Thymus (tissue), 11 donors: ENCODE results near the gene HTR1B. TPM values are rescaled to one million over a fixed set of nuclear protein-coding genes. Genes with fewer than 3 reads are reported as not detected.

ENCODE experiments used
- DNase-seq, 9 donors: peaks; one replicate each; pipeline ENCODE4 v3.0.0-alpha.2; 2013; ENCODE audit warnings: low spot score in 9 of 9, low read depth in 6 of 9, missing footprints in 1 of 9
- H3K27ac ChIP-seq, 2 donors: one replicate each; pipeline ENCODE4 v1.5.1; 2013; ENCODE audit warnings: control low read depth in 1 of 2, low read depth in 1 of 2, low read length in 1 of 2, mild to moderate bottlenecking in 1 of 2, moderate library complexity in 1 of 2
- H3K27me3 ChIP-seq, 2 donors: one replicate each; pipeline ENCODE4 v1.5.1; 2013; ENCODE audit warnings: low read length in 1 of 2; ENCODE audit not compliant: control insufficient read depth in 2 of 2, insufficient read depth in 1 of 2
- H3K36me3 ChIP-seq, 2 donors: one replicate each; pipeline ENCODE4 v1.5.1; 2013; ENCODE audit warnings: low read length in 1 of 2, mild to moderate bottlenecking in 1 of 2, moderate library complexity in 1 of 2; ENCODE audit not compliant: control insufficient read depth in 2 of 2, insufficient read depth in 2 of 2
- H3K4me1 ChIP-seq, 2 donors: one replicate each; pipeline ENCODE4 v1.5.1; 2013; ENCODE audit warnings: low read length in 2 of 2; ENCODE audit not compliant: control insufficient read depth in 2 of 2, insufficient read depth in 2 of 2
- H3K4me3 ChIP-seq, 2 donors: one replicate each; pipeline ENCODE4 v1.5.1; 2013; ENCODE audit warnings: low read length in 2 of 2, control low read depth in 1 of 2, mild to moderate bottlenecking in 1 of 2
- H3K9me3 ChIP-seq, 2 donors: one replicate each; pipeline ENCODE4 v1.5.1; 2013; ENCODE audit warnings: low read length in 1 of 2, mild to moderate bottlenecking in 1 of 2; ENCODE audit not compliant: control insufficient read depth in 2 of 2, insufficient read depth in 1 of 2
- WGBS: extraction: QIAGEN DNeasy Blood & Tissue Kit; methylation state at CpG from one replicate; pipeline ENCODE4 v1.1.7; 2013; 5-methylcytosine and 5-hydroxymethylcytosine counted together
- polyA plus RNA-seq: library from polyadenylated mRNA; stranded (reverse); fragments of 200-250 nt; gene quantifications from one replicate; pipeline ENCODE4 v1.2.3, GENCODE V29; 2013
- total RNA-seq: library from RNA; stranded (reverse); fragments of 120-200 nt; gene quantifications from one replicate; pipeline ENCODE4 v1.2.4, GENCODE V29; 2013
- donor health status: healthy.

Gene HTR1B
- total and polyA plus RNA-seq, 2 donors, result 0.09 TPM; not detected in 1

DNA sequence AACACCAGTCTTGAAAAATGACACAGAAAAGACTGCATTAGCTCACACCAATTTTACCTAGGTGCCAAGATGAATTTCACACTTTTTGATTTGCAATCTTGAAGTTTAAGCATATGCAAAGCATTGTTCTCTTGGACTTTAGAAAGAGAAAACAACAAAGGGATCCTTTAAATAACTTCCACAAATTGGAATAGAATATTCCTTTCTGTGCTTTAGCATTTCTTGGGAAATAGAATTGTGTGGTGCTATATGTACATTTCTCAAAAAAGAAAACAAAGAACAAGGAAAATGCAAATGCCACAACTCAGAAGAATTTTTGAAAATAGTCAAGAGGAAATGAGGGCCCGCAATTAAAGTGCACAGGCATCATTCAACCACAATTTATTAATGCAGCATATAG is 17.0 kb downstream of the HTR1B start:
- no peak for DNase-seq
- Histone ChIP-seq H3K27ac (no peak overlapping the region), H3K4me3 (no peak overlapping the region), H3K36me3 (no peaks in the 10 kb centered on the region), H3K4me1 (no peaks in the 10 kb centered on the region), H3K9me3 (no peaks in the 10 kb centered on the region), H3K27me3 (no peaks in the 10 kb centered on the region)
- 95% methylated on average over 1 of the region's 1 CpG for WGBS

DNA sequence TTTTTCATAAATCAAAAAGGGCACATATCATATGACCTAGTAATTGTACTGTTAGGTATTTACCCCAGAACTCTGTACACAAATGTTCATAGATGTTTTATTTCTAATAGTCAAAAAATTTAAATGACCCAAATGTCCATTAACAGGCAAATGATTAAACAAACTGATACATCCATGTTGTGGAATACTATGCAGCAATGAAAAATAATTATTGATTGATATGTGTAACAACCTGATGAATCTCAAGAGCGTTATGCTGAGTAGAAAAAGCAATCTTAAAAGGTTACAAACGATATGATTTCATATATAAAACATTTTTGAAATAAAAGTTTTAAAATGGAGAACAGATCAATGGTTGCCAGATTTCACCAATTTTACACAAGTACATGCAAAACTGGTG is 18.1 kb downstream of the HTR1B start:
- Histone ChIP-seq H3K27me3 (no peaks in the 10 kb centered on the region), H3K36me3 (no peaks in the 10 kb centered on the region), H3K27ac (no peak overlapping the region), H3K4me1 (no peaks in the 10 kb centered on the region), H3K9me3 (no peaks in the 10 kb centered on the region), H3K4me3 (no peak overlapping the region)
- 69% methylated on average over 2 of the region's 2 CpGs for WGBS
- DNase-seq, result no peak

DNA sequence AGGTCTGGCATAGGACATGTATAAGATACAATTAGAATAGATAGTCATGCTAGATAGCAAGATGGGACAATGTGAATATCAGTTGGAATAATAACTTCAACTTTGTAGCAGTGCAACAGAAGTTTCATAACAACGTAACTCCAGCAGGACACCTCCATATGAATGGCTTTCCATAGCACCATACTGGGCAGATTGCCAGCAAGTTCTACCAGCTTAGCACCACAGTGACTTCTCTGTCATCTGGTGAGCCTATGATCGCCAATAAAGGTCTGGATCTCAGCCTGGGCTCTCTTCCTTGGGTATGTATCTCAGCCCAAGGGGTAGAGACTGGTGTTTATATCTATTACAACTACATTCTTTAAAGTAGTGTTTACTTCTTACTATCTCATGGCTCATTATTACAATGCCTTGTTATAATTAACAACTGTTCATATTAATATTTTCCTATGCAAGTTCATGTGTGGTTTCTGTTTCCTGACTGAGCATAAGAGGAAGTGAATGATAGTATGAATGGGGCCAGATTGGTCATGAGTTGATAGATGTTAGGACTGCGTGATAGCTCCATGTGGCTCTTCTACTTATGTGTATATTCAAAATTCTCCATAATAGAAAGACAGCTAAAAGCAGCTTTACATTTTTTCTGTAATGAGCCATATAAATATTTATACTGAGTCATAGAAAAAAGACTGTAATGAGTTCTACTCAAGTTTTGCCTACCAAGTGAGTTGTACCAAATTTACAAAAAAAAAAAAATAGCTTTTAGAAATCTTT is 22.9 kb downstream of the HTR1B start:
- no peak for DNase-seq
- H3K4me1 ChIP-seq, result no peaks in the 10 kb centered on the region
- no peaks in the 10 kb centered on the region for H3K9me3 ChIP-seq
- H3K27ac ChIP-seq, result no peak overlapping the region
- H3K4me3 ChIP-seq, result no peak overlapping the region
- WGBS, result 70% methylated on average over 3 of the region's 3 CpGs
- no peaks in the 10 kb centered on the region for H3K36me3 ChIP-seq
- no peaks in the 10 kb centered on the region for H3K27me3 ChIP-seq

DNA sequence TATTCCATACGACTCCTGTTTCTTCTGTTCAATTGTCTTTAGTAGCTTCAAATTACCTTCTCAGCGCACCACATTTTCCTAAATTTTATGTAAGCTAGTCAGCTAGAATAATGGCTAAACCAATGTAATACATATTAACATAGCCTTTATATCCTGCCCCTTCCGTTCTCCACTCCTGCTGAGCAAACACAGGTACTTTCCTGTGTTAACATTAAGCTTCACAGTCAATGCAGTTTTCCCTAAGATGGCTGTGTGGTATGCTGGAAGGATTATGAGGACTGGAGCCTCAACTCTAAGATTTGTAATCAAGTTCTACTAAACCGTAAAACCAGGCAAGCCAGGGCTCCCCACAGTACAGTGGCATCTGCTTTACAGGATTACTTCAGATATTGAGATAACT is 29.4 kb downstream of the HTR1B start:
- H3K9me3 ChIP-seq, result no peaks in the 10 kb centered on the region
- H3K4me1 ChIP-seq, result no peaks in the 10 kb centered on the region
- H3K27me3 ChIP-seq, result no peaks in the 10 kb centered on the region
- WGBS, result 90% methylated on average over 4 of the region's 4 CpGs
- no peaks in the 10 kb centered on the region for H3K36me3 ChIP-seq
- H3K27ac ChIP-seq, result no peak overlapping the region
- no peak for DNase-seq
- H3K4me3 ChIP-seq, result no peak overlapping the region

DNA sequence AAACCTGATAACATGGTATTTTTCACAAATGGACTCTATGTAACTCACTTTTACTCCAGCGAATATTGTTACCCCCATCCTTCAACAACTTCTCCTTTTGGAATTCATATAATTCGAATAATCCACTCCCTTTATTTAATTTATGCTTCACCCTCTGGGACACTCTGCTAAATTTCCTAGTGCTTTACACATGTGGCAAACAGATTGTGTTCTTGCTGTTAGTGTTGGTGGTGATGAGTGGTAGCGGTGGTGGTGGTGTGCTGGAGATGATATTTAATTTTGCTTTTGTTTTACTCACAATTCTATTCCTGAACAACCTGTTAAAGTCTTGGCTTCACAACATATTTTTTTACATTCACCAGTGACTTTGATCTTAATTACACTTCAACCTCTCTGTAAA is 32.8 kb downstream of the HTR1B start:
- Histone ChIP-seq H3K36me3 (no peaks in the 10 kb centered on the region), H3K4me3 (no peak overlapping the region), H3K9me3 (no peaks in the 10 kb centered on the region), H3K4me1 (no peaks in the 10 kb centered on the region), H3K27me3 (no peaks in the 10 kb centered on the region), H3K27ac (no peak overlapping the region)
- 92% methylated on average over 3 of the region's 3 CpGs for WGBS
- no peak for DNase-seq

DNA sequence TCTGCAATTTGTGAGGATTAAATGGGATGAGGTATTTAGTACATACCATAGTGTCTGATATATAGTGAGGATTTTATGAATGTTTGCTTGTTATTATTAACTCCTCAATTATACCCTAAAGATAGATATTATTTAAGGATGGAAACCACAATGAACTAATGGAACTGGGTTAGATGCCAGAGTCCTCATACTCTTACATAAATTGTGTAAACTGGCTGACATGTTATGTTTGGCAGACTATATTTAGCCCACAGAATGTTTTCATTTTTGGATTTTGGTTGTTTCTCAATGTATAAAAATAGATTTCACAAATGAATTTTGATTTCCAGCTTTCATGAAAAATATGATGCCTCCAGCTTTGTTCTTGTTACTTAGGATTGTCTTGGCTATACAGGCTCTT is 37.6 kb downstream of the HTR1B start:
- Histone ChIP-seq H3K4me3 (no peak overlapping the region), H3K27me3 (no peaks in the 10 kb centered on the region), H3K4me1 (no peaks in the 10 kb centered on the region), H3K36me3 (no peaks in the 10 kb centered on the region), H3K9me3 (no peaks in the 10 kb centered on the region), H3K27ac (no peak overlapping the region)
- DNase-seq, result no peak

DNA sequence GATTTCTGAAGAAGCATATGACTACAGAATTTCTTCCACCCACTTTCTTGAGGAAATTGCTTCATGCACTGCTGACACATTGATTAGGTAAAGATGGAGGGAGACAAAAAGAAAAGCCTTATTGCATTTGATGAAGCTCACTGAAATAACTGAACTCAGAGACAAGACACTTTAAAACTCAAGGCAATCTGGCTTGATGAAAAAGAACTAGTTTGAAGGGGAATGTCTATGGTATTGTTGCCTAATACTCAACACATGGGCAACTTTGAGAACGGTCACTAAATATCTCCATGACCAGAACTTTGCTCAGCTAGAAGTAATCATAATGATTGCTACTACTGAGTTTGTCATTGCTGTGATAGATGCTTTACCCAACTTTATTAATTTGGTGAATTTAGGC is 38.1 kb downstream of the HTR1B start:
- no peaks in the 10 kb centered on the region for H3K36me3 ChIP-seq
- H3K27me3 ChIP-seq, result no peaks in the 10 kb centered on the region
- H3K27ac ChIP-seq, result no peak overlapping the region
- no peak overlapping the region for H3K4me3 ChIP-seq
- 0% methylated on average over 1 of the region's 1 CpG for WGBS
- no peak for DNase-seq
- H3K4me1 ChIP-seq, result no peaks in the 10 kb centered on the region
- no peaks in the 10 kb centered on the region for H3K9me3 ChIP-seq

DNA sequence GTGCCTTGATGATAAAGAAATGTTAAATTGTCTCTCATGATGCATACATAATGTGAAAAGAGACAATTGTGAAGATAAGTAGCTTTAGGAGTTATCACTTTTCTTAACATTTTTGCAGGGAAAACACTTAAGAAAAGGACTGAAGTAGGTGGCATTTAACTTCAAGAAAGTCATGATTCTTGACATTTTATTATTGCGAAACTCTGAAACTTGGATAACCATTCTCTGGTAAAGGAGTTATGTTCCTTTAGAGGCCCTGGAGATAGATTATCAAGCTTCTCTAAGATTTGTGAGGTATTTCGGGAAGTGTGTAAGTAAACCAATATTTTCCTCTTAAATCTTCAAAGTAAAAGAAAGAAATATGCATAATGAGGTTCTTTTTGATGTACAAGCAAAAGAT is 38.5 kb downstream of the HTR1B start:
- Histone ChIP-seq H3K4me3 (no peak overlapping the region), H3K9me3 (no peaks in the 10 kb centered on the region), H3K4me1 (no peaks in the 10 kb centered on the region), H3K27ac (no peak overlapping the region), H3K27me3 (no peaks in the 10 kb centered on the region), H3K36me3 (no peaks in the 10 kb centered on the region)
- DNase-seq, result no peak
- 95% methylated on average over 2 of the region's 2 CpGs for WGBS

DNA sequence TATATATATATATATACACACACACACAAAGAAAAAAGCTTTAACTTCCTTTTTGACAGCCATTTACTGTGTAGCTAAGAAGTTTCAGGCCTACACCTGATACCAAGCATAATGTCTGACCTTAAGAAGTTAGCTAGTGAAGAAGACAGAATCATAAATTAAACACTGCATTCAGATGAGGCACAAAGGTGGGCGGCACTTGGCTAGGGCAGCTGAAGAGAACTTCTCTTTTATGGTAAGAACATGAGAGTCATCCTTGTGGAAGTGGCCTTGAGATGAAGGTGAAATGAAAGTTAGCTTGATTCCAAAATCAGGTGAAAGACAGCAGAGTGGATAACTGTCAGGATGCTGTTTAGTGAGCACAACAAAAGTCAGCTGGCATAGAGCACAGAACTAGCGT is 46.5 kb downstream of the HTR1B start:
- H3K27ac ChIP-seq, result no peak overlapping the region
- no peak for DNase-seq
- no peaks in the 10 kb centered on the region for H3K9me3 ChIP-seq
- no peaks in the 10 kb centered on the region for H3K36me3 ChIP-seq
- WGBS, result 96% methylated on average over 2 of the region's 2 CpGs
- no peaks in the 10 kb centered on the region for H3K4me1 ChIP-seq
- H3K27me3 ChIP-seq, result no peaks in the 10 kb centered on the region
- no peak overlapping the region for H3K4me3 ChIP-seq
